ENCODE measurements around the gene VPS11. TPM values are rescaled to one million over a fixed set of nuclear protein-coding genes. Genes with fewer than 3 reads are reported as not detected.
A peak's percentile ranks its signal among the peaks of the same experiment; 100 is the strongest.

VPS11 gene
- total and polyA plus RNA-seq, 10 of the 15 experiments (the other 5 are each of a cell fraction or from before 2014, with no cell fraction given), result 15.8 to 26.4 (median 24.5) TPM

DNA sequence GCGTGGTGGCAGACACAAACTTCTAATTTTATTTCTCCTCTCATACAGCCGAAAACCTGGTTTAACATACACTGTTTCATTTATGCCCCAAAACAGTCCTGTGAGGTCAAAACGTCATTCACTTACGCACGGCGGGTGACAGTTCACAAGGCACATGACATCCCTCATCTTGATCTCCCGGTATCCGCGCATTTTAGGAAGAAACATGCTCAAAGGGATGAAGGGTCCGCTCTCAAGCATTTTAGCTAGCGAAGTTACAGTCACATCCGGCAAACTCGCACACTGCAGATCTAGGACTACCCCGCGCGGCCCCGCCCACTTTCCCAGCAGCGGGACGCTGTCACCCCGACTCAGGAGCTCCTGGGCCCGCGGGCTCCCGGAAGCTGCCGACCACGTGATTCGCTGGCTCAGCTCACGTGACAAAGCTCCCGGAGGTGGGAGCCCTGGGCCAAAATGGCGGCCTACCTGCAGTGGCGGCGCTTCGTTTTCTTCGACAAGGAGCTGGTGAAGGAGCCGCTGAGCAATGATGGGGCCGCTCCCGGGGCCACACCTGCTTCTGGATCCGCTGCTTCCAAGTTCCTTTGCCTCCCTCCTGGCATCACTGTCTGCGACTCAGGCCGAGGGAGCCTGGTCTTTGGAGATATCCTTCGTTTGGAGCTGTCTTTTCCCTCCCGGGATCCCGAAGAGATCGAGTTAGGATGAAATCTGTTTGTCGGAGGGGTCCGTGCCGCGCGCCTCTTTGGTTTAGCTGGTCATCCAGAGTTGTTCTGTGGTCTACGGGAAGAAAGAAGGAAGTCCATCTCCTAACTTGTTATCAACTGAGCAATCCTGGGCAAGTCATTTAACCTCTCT is at the start of gene VPS11 (continued):
- TF ChIP-seq MTA3 (IDR thresholded peaks at IDR 0.05; ENCODE audit: borderline replicate concordance, low read length) (no peak), MYB (IDR thresholded peaks at IDR 0.05; ENCODE audit: borderline replicate concordance, low read depth, low read length) (no peak), KAT2A (conservative IDR thresholded peaks at IDR 0.05; ENCODE audit: control insufficient read depth, low read depth, low read length) (no peak), EZH2 (IDR thresholded peaks at IDR 0.05; ENCODE audit: borderline replicate concordance, control insufficient read depth, low read depth, low read length) (no peak), ZNF384 (IDR thresholded peaks at IDR 0.05; ENCODE audit: borderline replicate concordance, low read depth, low read length) (no peak), TCF7 (IDR thresholded peaks at IDR 0.05; ENCODE audit: borderline replicate concordance) (no peak), ZBED1 (IDR thresholded peaks at IDR 0.05; ENCODE audit: borderline replicate concordance) (no peak), SRF (IDR thresholded peaks at IDR 0.05; ENCODE audit: low read depth in 2 of 2, low read length in 2 of 2) (0 out of 4 replicates have a peak, but pooled peaks of 1 of the 2 experiments have one; percentile 12), RAD21 (IDR thresholded peaks at IDR 0.05; ENCODE audit: insufficient read depth, low read depth, low read length) (no peak), ZNF207 (IDR thresholded peaks at IDR 0.05; ENCODE audit: borderline replicate concordance) (no peak), CBX5 (IDR thresholded peaks at IDR 0.05; ENCODE audit: low read depth) (0 out of 2 replicates have a peak, but pooled peaks have one; percentile 53), PAX5 (IDR thresholded peaks at IDR 0.05; ENCODE audit: borderline replicate concordance, low read depth, low read length) (no peak), IRF4 (IDR thresholded peaks at IDR 0.05; ENCODE audit: low read depth, low read length) (0 out of 2 replicates have a peak, but pooled peaks have one; percentile 8), SMC3 (IDR thresholded peaks at IDR 0.05; ENCODE audit: borderline replicate concordance, low read length) (0 out of 2 replicates have a peak, but pooled peaks have one; percentile 3), NR2C1 (IDR thresholded peaks at IDR 0.05) (peak; percentile 78), NR2F1 (conservative IDR thresholded peaks at IDR 0.05) (peak; percentile 55; the same call in 1 of the 2 replicates)
- TF ChIP-seq, protein P1, sequence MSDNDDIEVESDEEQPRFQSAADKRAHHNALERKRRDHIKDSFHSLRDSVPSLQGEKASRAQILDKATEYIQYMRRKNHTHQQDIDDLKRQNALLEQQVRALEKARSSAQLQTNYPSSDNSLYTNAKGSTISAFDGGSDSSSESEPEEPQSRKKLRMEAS (IDR thresholded peaks at IDR 0.05; ENCODE audit: low read depth, low read length), result peak; percentile 89
- TF ChIP-seq, protein P2, sequence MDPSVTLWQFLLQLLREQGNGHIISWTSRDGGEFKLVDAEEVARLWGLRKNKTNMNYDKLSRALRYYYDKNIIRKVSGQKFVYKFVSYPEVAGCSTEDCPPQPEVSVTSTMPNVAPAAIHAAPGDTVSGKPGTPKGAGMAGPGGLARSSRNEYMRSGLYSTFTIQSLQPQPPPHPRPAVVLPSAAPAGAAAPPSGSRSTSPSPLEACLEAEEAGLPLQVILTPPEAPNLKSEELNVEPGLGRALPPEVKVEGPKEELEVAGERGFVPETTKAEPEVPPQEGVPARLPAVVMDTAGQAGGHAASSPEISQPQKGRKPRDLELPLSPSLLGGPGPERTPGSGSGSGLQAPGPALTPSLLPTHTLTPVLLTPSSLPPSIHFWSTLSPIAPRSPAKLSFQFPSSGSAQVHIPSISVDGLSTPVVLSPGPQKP (IDR thresholded peaks at IDR 0.05; ENCODE audit: low read depth, low read length), result peak; percentile 77; the same call in 1 of the 2 replicates
- TF ChIP-seq, protein P3, sequence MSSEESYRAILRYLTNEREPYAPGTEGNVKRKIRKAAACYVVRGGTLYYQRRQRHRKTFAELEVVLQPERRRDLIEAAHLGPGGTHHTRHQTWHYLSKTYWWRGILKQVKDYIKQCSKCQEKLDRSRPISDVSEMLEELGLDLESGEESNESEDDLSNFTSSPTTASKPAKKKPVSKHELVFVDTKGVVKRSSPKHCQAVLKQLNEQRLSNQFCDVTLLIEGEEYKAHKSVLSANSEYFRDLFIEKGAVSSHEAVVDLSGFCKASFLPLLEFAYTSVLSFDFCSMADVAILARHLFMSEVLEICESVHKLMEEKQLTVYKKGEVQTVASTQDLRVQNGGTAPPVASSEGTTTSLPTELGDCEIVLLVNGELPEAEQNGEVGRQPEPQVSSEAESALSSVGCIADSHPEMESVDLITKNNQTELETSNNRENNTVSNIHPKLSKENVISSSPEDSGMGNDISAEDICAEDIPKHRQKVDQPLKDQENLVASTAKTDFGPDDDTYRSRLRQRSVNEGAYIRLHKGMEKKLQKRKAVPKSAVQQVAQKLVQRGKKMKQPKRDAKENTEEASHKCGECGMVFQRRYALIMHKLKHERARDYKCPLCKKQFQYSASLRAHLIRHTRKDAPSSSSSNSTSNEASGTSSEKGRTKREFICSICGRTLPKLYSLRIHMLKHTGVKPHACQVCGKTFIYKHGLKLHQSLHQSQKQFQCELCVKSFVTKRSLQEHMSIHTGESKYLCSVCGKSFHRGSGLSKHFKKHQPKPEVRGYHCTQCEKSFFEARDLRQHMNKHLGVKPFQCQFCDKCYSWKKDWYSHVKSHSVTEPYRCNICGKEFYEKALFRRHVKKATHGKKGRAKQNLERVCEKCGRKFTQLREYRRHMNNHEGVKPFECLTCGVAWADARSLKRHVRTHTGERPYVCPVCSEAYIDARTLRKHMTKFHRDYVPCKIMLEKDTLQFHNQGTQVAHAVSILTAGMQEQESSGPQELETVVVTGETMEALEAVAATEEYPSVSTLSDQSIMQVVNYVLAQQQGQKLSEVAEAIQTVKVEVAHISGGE (CRISPR knock-in tag; IDR thresholded peaks at IDR 0.05), result no peak
- TF ChIP-seq, protein P4, sequence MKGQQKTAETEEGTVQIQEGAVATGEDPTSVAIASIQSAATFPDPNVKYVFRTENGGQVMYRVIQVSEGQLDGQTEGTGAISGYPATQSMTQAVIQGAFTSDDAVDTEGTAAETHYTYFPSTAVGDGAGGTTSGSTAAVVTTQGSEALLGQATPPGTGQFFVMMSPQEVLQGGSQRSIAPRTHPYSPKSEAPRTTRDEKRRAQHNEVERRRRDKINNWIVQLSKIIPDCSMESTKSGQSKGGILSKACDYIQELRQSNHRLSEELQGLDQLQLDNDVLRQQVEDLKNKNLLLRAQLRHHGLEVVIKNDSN (IDR thresholded peaks at IDR 0.05; ENCODE audit: borderline replicate concordance, extremely low read length, insufficient read depth, low read depth, low read length), result peak; percentile 98

Data from GM12878 (cell line).